Ovary (tissue), 3 donors: Measurements from ENCODE around the gene KIF9.

Experiments used
- CTCF ChIP-seq, 3 donors: fragments of 450-650 bp in 2 of 3; fragments of 200-600 bp in 1 of 3; IDR thresholded peaks; one replicate each; pipeline versions ENCODE4 v1.5.1 to v1.8.0; 2016 to 2022; ENCODE audit warnings: antibody characterized with exemption in 3 of 3, mild to moderate bottlenecking in 1 of 3
- EP300 ChIP-seq: sonication (generic); formaldehyde crosslinking; IDR thresholded peaks from one replicate; pipeline ENCODE4 v1.6.1; 2017; ENCODE audit warnings: antibody characterized with exemption
- POLR2A ChIP-seq: fragments of 450-650 bp; IDR thresholded peaks from one replicate; pipeline ENCODE4 v1.6.1; 2017; ENCODE audit warnings: antibody characterized with exemption, mild to moderate bottlenecking, moderate library complexity
- donor health status: DM: no; HTN: no; CAD: no.

GRCh38 chr3:47261301-47261700 is 21.3 kb downstream of the KIF9 start:
- TF ChIP-seq CTCF (IDR thresholded peaks at IDR 0.05) (no peak), EP300 (no peak), POLR2A (no peak)
